Esophagus mucosa (tissue), 1 donor: ENCODE results near the gene SERPINA7. TPM values are rescaled to one million over a fixed set of nuclear protein-coding genes. Genes with fewer than 3 reads are reported as not detected.
"Not testable (repeated sequence)": the region's sequence is repeated elsewhere in the genome, so short reads cannot be mapped to it uniquely, and the experiment has no call there.

Experiments
- ATAC-seq: fragments of 200-7000 bp; cut with Tn5 transposase; one replicate; pipeline ENCODE4 v1.9.1; 2020
- total RNA-seq: library from RNA; stranded (reverse); gene quantifications from one replicate; pipeline ENCODE4 v1.2.4, GENCODE V29; 2023
- donor health status: DM: yes; HTN: yes; CAD: no.

The SERPINA7 gene
- total RNA-seq: not detected

- no peak for ATAC-seq
Measured at GRCh38 chrX:106038625-106039024, at the start of gene SERPINA7. TSS of gene SERPINA7 (minus strand) at chrX:106038727. CDS start at chrX:106037058, 1,669 bp downstream.

DNA sequence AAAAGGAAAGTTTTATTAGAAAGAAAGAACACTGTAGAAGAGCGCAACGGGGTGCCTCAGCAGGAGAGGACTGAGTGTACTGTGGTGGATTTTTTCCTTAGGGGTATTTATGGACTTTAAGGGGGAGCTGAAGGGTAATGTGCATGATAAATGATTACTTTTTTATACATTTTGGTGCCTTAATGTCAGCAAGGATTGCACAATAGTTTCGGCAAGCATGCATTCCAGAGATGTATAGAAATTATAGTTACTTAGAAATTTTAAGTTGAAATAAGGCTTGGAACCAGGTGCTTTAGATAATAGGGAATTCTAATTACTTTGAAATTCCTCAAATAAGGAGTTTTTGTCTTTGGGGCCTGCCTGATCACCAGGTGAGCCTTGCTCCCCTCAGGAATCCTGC lies 30.5 kb upstream of the SERPINA7 start:
- ATAC-seq: no peak

DNA sequence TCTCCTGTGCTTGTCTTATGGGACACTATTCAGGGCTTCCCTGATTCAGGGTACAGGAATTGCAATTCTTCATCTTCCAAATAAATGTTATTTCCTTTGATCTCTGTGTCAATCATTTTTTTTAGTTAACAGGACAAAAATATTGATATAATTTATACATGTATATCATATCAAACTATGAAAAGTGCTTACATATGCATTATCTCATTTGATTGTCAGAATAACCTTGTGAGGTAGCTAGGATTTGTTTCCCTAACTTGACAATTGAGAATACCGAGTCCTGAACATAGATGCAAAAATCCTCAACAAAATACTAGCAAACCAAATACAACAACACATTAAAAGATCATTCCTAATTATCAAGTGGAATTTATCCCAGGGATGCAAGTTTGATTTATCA lies 11.5 kb upstream of the SERPINA7 start:
- no peak for ATAC-seq

DNA sequence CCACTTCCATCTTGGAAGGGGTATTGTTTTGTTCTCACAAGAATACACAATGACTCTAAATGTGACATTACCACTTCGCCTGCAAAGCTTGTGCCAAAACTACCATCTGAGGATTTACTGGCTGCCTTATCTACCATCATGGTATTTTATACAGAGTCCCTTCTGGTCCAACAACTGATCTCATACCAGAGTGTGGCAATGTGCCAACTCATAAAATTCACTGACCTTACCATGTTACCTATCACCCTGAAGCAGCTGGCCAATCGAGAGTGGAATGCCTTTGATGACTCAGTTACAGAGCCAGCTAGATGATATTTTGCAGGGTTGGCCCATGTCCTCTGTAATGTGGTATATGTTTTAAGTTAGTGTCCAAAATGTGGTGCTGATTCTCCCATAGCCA lies 3.8 kb upstream of the SERPINA7 start:
- ATAC-seq: no peak

- no peak for ATAC-seq
Measured at GRCh38 chrX:106040861-106041260, 2.3 kb upstream of the SERPINA7 start.

DNA sequence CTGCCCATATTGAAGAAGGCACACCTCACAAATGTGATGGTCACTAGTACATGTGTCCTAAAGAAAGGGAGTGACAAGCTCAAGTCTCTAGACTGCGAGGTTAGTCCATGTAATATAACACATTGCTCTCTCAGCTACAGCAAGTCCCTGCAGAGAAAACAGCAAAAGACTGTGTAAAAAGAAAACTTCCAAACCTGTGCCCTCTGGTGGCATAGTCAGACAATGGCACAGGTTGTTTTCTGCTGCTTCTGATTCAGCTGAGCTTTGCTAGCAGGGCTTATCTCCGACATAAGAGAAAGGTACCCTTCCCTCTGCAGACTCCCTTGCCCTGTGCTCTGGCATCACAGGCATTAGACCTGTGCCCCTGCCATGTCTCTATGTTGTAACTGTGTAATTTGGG lies 1.4 kb upstream of the SERPINA7 start:
- ATAC-seq: no peak

- ATAC-seq: no peak
Measured at GRCh38 chrX:106037835-106038473, 573 bp downstream of the SERPINA7 start.

DNA sequence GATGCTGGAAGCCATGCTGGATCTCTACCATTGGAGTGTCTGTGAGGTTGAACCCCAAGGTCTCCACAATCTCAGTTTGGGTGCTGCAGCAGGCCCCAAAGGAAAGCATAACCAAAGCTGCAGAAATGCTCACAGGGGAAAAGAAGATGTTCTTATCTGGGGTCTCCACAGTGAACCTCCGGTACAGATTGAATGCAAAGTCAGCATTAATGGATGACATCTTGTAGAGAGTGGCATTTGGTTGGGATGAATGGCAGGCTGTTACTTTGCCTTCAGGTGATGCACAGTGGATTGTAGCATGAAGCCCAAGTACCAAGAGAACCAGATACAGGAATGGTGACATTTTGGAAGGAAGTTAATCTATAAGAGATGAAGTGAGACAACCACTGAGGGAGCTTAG lies 1.8 kb downstream of the SERPINA7 start:
- ATAC-seq: no peak

DNA sequence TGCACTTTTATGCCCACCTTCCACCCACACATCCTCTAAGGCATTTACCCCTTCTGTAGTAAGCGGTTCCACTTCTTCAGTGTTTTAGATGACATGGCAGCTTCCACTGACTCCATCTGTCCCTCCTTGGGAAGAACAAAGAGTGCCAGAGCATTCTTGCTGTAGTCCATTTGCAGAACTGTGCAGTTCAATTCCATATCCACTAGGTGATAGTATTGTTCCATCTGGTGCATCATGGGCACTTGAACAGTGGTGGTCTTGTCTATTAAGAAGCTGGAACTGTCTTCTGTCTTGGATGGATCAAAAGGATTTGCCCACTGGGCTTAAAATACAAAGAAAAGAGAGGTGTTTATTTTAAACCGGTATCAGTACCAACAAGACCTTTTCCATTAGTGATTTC lies 3.5 kb downstream of the SERPINA7 start:
- no peak for ATAC-seq

DNA sequence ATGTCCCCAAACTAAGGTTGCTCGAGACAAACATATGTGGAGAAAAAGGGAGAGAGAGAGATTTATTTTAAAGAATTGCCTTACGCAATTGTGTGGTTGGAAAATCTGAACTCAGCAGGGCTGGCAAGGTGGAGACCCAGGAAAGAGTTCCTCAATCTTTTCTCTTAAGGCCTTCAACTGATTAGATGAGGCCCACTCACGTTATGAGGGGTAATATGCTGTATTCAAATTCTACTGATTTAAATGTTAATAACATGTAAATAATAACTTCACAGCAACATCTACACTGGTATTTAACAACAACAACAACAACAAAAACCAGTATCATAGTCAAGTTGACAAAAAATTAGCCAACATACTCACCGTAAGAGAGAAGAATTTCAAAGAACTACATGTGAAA lies 14.6 kb downstream of the SERPINA7 start:
- ATAC-seq: no peak

GRCh38 chrX:106022238-106022637 lies 16.3 kb downstream of the SERPINA7 start:
- no peak for ATAC-seq

GRCh38 chrX:106014119-106014775 lies 24.3 kb downstream of the SERPINA7 start:
- no peak for ATAC-seq

GRCh38 chrX:106009145-106009544 lies 29.4 kb downstream of the SERPINA7 start:
- no peak for ATAC-seq

DNA sequence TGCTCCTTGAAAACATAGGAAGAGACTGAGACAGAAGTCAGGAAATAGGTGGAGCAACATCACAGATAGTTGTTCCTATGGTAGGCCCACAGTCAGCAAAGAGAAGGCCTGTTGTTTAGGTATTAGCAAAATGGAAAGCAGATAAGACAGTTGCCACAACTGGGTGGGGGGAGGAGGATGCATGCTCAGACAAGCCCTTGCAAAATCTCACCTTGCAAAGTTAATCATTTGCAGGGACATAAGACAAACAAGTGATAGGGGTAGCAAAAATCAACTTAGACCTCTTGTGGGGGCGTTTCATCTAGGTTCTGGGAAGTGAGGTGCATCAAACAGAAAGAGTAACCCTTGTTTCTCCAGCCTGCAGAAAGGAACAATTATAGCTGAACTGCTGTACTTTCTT lies 30.7 kb downstream of the SERPINA7 start:
- no peak for ATAC-seq

GRCh38 chrX:106005684-106006083 lies 32.8 kb downstream of the SERPINA7 start:
- ATAC-seq: no peak

- ATAC-seq: not testable (repeated sequence)
Measured at GRCh38 chrX:106000609-106001008, 37.9 kb downstream of the SERPINA7 start.

- ATAC-seq: no peak
Measured at GRCh38 chrX:106000203-106000602, 38.3 kb downstream of the SERPINA7 start.

GRCh38 chrX:105999294-105999693 lies 39.2 kb downstream of the SERPINA7 start:
- no peak for ATAC-seq

DNA sequence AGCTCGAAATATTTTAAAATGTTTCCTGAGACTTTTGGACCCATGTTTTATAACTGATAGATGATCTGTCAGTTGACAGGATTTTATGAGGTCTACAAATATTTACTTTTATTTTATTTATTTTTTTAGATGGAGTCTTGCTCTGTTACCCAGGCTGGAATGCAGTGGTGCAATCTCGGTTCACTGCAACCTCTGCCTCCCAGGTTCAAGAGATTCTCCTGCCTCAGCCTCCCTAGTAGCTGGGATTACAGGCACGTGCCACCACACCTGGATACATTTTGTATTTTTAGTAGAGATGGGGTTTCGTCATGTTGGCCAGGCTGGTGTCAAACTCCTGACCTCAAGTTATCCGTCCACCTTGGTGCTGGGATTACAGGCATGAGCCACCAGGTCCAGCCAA lies 50.0 kb downstream of the SERPINA7 start:
- not testable (repeated sequence) for ATAC-seq

Other genes with a start within 250 kb of the SERPINA7 start
- not detected for gene NRK, start 216.2 kb downstream of the SERPINA7 start, total RNA-seq
- gene PWWP3B, start 129.6 kb upstream of the SERPINA7 start, total RNA-seq: 0.04 TPM